ENCODE results near the gene ZNG1A. TPM values are rescaled to one million over a fixed set of nuclear protein-coding genes. Genes with fewer than 3 reads are reported as not detected.
"Not testable (repeated sequence)": the region's sequence is repeated elsewhere in the genome, so short reads cannot be mapped to it uniquely, and the experiment has no call there.

The ZNG1A gene
- total RNA-seq, 2 experiments from 2014 or later = 49.4 to 73.6 TPM

DNA sequence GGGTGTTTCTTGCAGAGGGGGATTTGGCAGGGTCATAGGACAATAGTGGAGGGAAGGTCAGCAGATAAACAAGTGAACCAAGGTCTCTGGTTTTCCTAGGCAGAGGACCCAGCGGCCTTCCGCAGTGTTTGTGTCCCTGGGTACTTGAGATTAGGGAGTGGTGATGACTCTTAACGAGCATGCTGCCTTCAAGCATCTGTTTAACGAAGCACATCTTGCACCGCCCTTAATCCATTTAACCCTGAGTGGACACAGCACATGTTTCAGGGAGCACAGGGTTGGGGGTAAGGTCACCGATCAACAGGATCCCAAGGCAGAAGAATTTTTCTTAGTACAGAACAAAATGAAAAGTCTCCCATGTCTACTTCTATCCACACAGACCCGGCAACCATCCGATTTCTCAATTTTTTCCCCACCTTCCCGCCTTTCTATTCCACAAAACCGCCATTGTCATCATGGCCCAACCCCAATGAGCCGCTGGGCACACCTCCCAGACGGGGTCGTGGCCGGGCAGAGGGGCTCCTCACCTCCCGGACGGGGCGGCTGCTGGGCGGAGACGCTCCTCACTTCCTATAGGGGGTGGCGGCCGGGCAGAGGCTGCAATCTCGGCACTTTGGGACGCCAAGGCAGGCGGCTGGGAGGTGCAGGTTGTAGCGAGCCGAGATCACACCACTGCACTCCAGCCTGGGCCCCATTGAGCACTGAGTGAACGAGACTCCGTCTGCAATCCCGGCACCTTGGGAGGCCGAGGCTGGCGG lies 95.7 kb downstream of the ZNG1A start:
- POLR2A ChIA-PET; H2AFZ ChIP-seq (ENCODE audit: low read length); H3K4me1 ChIP-seq (ENCODE audit: insufficient read depth, low read length, poor library complexity, severe bottlenecking); intact Hi-C loops (cut with micrococcal nuclease; ENCODE audit: unreplicated experiment); DNase-seq (ENCODE audit: low spot score); H3K4me3 ChIP-seq (ENCODE audit: low read depth, low read length, poor library complexity, severe bottlenecking); H3K79me2 ChIP-seq (ENCODE audit: insufficient read depth, low read depth, low read length); H3K9me2 ChIP-seq (ENCODE audit: insufficient read depth, low read length); CTCF ChIA-PET (ENCODE audit: unreplicated experiment); BruUV-seq (replicated peaks); H3K4me2 ChIP-seq (ENCODE audit: low read length); H3K9me3 ChIP-seq (ENCODE audit: low read length); H3K36me3 ChIP-seq (ENCODE audit: insufficient read depth, low read length); H4K20me1 ChIP-seq (ENCODE audit: insufficient read depth, low read length); H3K27ac ChIP-seq (ENCODE audit: low read depth, low read length, poor library complexity, severe bottlenecking): not testable (repeated sequence)

DNA sequence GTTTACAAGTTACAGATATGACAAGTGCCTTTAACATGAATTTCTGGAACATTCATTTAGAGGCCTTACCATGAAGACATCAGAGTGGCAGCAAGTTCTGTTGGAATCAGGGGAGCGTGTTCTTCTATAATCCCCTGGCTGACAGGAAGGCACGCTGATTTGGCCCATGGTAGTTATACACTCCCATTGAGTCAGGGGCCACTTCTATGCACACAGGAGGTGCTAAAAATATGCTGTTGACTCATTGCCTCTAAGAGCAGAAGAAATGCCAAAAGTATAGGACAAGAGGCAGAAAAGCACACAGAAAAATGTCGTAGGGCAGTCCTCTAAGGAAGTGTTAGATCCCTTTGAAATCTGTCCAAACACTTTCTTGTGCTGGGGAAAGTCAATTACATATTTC lies 100.5 kb downstream of the ZNG1A start:
- H3K4me3 ChIP-seq (ENCODE audit: low read depth, low read length, poor library complexity, severe bottlenecking); DNase-seq (ENCODE audit: low spot score); H2AFZ ChIP-seq (ENCODE audit: low read length); H3K4me2 ChIP-seq (ENCODE audit: low read length); intact Hi-C loops (cut with micrococcal nuclease; ENCODE audit: unreplicated experiment); H4K20me1 ChIP-seq (ENCODE audit: insufficient read depth, low read length); H3K79me2 ChIP-seq (ENCODE audit: insufficient read depth, low read depth, low read length); H3K9me2 ChIP-seq (ENCODE audit: insufficient read depth, low read length); POLR2A ChIA-PET; BruUV-seq (replicated peaks); H3K27ac ChIP-seq (ENCODE audit: low read depth, low read length, poor library complexity, severe bottlenecking); CTCF ChIA-PET (ENCODE audit: unreplicated experiment); H3K4me1 ChIP-seq (ENCODE audit: insufficient read depth, low read length, poor library complexity, severe bottlenecking); H3K9me3 ChIP-seq (ENCODE audit: low read length); H3K36me3 ChIP-seq (ENCODE audit: insufficient read depth, low read length): not testable (repeated sequence)

DNA sequence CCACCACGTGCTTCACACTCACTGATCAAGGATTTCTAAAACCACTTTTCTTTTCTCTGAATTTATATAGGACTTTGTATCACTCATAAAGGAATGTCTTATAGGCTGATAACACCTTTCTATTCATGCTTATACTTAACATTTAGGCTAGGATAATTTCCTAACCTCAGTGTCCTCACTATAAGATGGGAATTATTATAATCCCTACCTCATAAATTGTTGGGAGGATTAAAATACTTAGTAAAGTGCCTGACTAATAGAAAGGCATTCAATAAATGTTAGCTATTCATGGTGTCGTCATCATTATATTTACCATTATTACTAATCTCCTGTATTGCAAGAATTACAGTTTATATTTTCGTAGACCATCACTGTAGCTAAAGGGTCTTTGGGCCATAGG lies 102.5 kb downstream of the ZNG1A start:
- H3K4me3 ChIP-seq (ENCODE audit: low read depth, low read length, poor library complexity, severe bottlenecking); DNase-seq (ENCODE audit: low spot score); H3K36me3 ChIP-seq (ENCODE audit: insufficient read depth, low read length); H3K4me2 ChIP-seq (ENCODE audit: low read length); intact Hi-C loops (cut with micrococcal nuclease; ENCODE audit: unreplicated experiment); H3K9me3 ChIP-seq (ENCODE audit: low read length); CTCF ChIA-PET (ENCODE audit: unreplicated experiment); BruUV-seq (replicated peaks); POLR2A ChIA-PET; H3K27ac ChIP-seq (ENCODE audit: low read depth, low read length, poor library complexity, severe bottlenecking); H3K9me2 ChIP-seq (ENCODE audit: insufficient read depth, low read length); H4K20me1 ChIP-seq (ENCODE audit: insufficient read depth, low read length); H2AFZ ChIP-seq (ENCODE audit: low read length); H3K4me1 ChIP-seq (ENCODE audit: insufficient read depth, low read length, poor library complexity, severe bottlenecking); H3K79me2 ChIP-seq (ENCODE audit: insufficient read depth, low read depth, low read length): not testable (repeated sequence)

DNA sequence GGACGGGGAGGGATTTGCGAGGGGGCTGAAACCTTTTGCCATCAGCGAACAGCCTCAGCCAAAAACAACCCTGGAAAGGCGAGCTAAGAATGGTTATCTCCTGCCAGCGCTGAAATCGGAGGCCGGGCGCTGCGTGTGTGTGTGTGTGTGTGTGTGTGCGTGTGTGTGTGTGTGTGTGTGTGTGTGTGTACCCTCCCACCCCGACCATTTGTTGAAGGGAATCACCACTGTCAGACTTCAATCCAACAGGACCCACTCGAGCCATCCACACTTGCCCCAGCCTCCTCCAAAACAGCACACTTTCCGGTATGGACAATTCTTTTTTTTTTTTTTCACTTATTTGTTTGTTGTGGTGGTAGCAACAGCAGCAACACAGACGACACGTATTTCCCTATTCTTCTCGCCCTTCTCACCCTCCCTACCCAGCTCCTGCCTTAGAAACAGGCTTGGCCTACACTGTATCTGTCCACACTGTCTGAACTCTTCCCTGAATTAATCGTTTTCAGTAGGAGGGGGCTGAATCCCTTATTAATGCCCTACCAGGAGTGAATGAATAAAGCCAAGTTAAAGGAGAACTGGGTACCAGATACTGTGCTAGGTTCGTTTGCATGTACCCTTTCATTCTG lies 104.8 kb downstream of the ZNG1A start:
- H3K27ac ChIP-seq (ENCODE audit: low read depth, low read length, poor library complexity, severe bottlenecking); CTCF ChIA-PET (ENCODE audit: unreplicated experiment); H2AFZ ChIP-seq (ENCODE audit: low read length); H3K9me2 ChIP-seq (ENCODE audit: insufficient read depth, low read length); H3K4me1 ChIP-seq (ENCODE audit: insufficient read depth, low read length, poor library complexity, severe bottlenecking); POLR2A ChIA-PET; H3K4me2 ChIP-seq (ENCODE audit: low read length); DNase-seq (ENCODE audit: low spot score); H3K4me3 ChIP-seq (ENCODE audit: low read depth, low read length, poor library complexity, severe bottlenecking); H3K36me3 ChIP-seq (ENCODE audit: insufficient read depth, low read length); H3K79me2 ChIP-seq (ENCODE audit: insufficient read depth, low read depth, low read length); BruUV-seq (replicated peaks); H3K9me3 ChIP-seq (ENCODE audit: low read length); intact Hi-C loops (cut with micrococcal nuclease; ENCODE audit: unreplicated experiment); H4K20me1 ChIP-seq (ENCODE audit: insufficient read depth, low read length): not testable (repeated sequence)

DNA sequence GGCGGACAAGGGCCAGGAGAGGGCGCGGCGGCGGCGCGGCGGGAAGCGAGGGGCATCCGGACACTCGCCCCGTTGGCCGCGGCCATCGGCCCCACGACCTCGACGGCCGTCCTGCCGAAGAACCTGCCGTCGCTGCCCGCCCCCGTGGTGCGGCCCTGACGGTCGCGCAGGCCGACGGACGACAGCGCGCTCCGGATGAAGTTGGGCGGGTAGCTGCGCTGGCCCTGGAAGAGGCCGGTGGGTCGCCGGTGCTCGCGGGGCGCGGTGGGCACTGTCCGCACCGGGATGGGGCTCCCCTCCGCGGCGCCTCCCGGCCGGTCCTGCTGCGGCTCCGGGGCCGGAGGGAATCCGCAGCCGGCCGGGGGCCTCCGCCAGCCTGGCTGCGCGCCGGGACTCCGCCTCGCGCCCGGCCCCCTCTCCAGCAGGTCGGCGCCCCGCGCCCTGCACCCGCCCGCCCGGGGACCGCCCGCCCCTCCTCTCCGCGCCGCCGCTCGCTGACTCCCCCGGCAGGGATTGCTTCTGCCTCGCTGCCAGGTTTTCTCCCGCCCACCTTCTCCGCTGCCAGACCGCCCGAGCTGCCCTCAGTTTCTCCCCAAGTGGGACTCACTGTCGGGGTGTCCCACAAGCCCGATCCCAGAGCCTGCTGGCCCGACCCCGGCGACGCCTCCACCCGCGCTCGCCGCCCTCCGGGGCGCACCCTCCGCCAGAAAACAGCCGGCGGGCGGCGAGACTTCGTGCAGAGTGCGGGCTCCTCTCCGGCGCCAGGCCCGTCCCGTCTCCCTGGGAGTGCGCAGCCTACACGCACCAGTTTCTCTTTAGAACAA lies 105.6 kb downstream of the ZNG1A start:
- H3K4me2 ChIP-seq (ENCODE audit: low read length); POLR2A ChIA-PET; intact Hi-C loops (cut with micrococcal nuclease; ENCODE audit: unreplicated experiment); DNase-seq (ENCODE audit: low spot score); H3K4me3 ChIP-seq (ENCODE audit: low read depth, low read length, poor library complexity, severe bottlenecking); H3K9me2 ChIP-seq (ENCODE audit: insufficient read depth, low read length); CTCF ChIA-PET (ENCODE audit: unreplicated experiment); H2AFZ ChIP-seq (ENCODE audit: low read length); H3K4me1 ChIP-seq (ENCODE audit: insufficient read depth, low read length, poor library complexity, severe bottlenecking); H3K36me3 ChIP-seq (ENCODE audit: insufficient read depth, low read length); H4K20me1 ChIP-seq (ENCODE audit: insufficient read depth, low read length); BruUV-seq (replicated peaks); H3K27ac ChIP-seq (ENCODE audit: low read depth, low read length, poor library complexity, severe bottlenecking); H3K79me2 ChIP-seq (ENCODE audit: insufficient read depth, low read depth, low read length); H3K9me3 ChIP-seq (ENCODE audit: low read length): not testable (repeated sequence)
